GM13976 (cell line): ENCODE data around the gene DHX58.

Experiments
- DNase-seq: peaks from one replicate; pipeline ENCODE4 v3.0.0; 2012; ENCODE audit warnings: low spot score
- in situ Hi-C: fragments of 300-500 bp; cut with MboI; formaldehyde crosslinking; loops from one replicate; pipeline ENCODE4 v1.12.0; 2022; ENCODE audit warnings: low sequenced_read_pairs, mixed read lengths, inconsistent platforms; ENCODE audit not compliant: unreplicated experiment
- TF ChIP-seq, protein P1 (sequence below): IDR thresholded peaks from 2 replicates; pipeline ENCODE4 v1.5.1; 2012; ENCODE audit warnings: borderline replicate concordance, mild to moderate bottlenecking; ENCODE audit not compliant: insufficient read depth; ENCODE audit errors: extremely low read depth, missing control alignments, control extremely low read depth

DHX58 gene

DNA sequence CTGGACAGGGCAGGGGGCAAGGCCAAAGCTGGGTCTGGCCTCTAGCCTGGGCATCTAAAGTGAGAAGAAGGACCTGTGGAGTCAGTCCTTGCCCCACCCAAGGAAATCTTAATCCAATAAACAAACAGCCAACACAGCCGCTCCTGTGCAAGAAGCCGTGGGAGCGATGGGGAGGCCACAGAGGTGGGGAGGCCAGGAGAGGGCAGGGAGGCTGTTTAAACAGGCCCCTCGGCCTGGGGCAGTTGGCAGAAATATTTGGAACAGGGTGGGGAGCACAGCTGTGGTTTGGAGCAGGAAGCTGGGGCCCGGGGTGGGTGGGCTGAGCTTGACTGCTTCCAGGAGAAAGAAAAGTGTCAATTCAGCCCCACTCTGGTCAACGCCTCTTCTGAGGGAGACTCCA, 19.6 kb downstream of the DHX58 start:
- in situ Hi-C loops = no loop called here
- DNase-seq = no peak
- TF ChIP-seq, protein P1, sequence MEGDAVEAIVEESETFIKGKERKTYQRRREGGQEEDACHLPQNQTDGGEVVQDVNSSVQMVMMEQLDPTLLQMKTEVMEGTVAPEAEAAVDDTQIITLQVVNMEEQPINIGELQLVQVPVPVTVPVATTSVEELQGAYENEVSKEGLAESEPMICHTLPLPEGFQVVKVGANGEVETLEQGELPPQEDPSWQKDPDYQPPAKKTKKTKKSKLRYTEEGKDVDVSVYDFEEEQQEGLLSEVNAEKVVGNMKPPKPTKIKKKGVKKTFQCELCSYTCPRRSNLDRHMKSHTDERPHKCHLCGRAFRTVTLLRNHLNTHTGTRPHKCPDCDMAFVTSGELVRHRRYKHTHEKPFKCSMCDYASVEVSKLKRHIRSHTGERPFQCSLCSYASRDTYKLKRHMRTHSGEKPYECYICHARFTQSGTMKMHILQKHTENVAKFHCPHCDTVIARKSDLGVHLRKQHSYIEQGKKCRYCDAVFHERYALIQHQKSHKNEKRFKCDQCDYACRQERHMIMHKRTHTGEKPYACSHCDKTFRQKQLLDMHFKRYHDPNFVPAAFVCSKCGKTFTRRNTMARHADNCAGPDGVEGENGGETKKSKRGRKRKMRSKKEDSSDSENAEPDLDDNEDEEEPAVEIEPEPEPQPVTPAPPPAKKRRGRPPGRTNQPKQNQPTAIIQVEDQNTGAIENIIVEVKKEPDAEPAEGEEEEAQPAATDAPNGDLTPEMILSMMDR = no peak

DNA sequence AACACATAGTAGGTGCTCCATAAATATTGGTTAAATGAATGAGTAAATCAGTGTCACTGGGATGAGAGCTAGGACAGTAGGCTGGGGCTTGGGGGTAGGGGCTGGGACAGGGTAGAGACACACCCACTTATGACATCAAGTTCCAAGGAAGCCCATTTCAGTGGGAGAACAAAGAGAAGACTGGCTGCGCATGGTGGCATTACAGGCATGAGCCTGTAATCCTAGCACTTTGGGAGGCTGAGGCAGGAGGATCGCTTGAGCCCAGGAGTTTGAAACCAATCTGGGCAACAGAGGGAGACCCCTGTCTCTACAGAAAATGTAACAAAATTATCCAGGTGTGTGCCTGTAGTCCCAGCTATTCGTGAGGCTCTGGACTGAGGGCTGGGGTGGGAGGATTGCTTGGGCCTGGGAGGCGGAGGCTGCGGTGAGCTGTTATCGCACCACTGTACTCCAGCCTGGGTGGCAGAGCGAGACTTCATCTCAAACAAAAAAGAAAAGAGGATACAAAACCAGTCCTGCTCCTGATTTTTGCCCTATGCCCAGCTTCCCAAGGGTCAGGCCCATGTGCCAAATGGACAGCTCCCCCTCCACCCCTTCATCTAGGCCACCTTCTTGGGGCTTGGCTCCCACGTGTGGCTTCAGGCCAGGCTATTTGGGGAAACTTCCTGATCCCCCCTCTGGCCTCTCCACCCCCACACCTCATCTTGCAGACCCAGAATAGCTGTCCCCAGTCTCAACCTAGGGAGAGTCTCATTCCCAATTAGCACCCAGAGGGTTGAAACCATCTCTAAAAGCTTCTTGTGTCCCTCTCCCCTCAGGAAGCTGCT, 21.3 kb downstream of the DHX58 start:
- no peak for DNase-seq
- in situ Hi-C loops = no loop called here
- TF ChIP-seq, protein P1 = no peak

DNA sequence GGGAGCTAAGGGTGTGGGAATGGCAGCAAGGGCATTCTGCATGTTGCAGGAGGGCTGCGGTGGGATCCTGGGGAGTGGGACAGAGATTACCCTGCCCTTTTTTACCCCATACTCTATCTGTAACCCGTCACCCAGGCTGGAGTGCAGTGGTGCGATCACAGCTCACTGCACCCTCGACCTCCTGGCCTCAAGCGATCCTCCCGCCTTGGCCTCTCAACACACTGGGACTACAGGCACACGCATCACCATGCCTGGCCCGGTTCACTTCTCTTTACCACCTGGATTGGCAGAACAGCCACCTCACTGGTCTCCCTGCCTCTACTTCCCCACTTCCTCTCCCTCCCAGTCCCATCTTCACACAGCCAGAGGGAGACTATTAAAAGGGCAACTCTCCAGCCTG, 23.8 kb downstream of the DHX58 start:
- TF ChIP-seq, protein P1 = no peak
- in situ Hi-C loops = no loop called here
- no peak for DNase-seq

- DNase-seq = no peak
- in situ Hi-C loops = no loop called here
- TF ChIP-seq, protein P1 = no peak
Observed at GRCh38 chr17:42087736-42088705, 24.5 kb downstream of the DHX58 start.

DNA sequence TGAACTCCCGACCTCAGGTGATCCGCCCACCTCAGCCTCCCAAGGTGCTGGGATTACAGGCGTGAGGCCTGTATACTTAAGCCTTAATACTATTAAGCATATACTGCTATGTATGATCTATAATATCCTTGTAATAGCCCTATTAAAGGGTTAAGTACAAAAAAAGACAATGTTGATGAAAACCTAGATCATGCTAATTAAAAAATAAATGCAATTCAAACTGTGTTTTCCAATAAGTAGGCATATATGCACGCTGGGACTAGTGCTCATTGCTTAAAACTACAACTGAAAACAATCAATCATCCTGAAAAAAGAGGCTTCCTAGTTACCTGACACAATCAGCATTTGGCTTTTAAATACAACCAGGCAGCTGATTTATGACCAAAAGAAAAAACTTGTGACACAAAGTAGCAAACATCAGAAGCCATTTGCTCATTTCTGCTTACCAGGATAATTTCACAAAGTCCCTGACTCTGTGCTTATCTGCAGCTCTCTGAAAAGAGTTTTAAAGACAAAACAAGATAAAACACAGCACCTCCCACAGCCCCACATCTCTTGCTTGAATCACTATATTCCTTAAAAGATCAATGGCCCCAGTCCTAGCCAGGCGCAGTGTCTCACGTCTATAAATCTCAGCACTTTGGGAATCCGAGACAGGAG, 25.3 kb downstream of the DHX58 start:
- TF ChIP-seq, protein P1 = no peak
- no peak for DNase-seq
- in situ Hi-C loops = no loop called here

GRCh38 chr17:42081516-42082129, 30.9 kb downstream of the DHX58 start:
- TF ChIP-seq, protein P1 = no peak
- in situ Hi-C loops = no loop called here
- DNase-seq = no peak
